IPS-18c (cell line): ENCODE measurements around the gene CDH26.
A peak's percentile ranks its signal among the peaks of the same experiment; 100 is the strongest.
"Not testable (repeated sequence)": the region's sequence is repeated elsewhere in the genome, so short reads cannot be mapped to it uniquely, and the experiment has no call there.

Experiments
- H3K4me3 ChIP-seq: 2 replicates; pipeline ENCODE4 v1.7.0; 2013; ENCODE audit warnings: low read depth, mild to moderate bottlenecking, low read length, moderate library complexity; ENCODE audit not compliant: insufficient read depth
- H3K9me3 ChIP-seq: one replicate; pipeline ENCODE4 v1.6.1; 2013; ENCODE audit warnings: mild to moderate bottlenecking, low read length, moderate library complexity; ENCODE audit not compliant: control insufficient read depth, insufficient read depth

The CDH26 gene

GRCh38 chr20:59939052-59939878 lies 19.0 kb upstream of the CDH26 start:
- Histone ChIP-seq H3K9me3 (no peaks in the 10 kb centered on the region), H3K4me3 (peak overlapping the region; percentile 84)

- Histone ChIP-seq H3K4me3 (peak overlapping the region; percentile 84), H3K9me3 (no peaks in the 10 kb centered on the region)
These were observed 18.4 kb upstream of the CDH26 start for GRCh38 chr20:59939879-59940128.

GRCh38 chr20:59940129-59940955 lies 17.9 kb upstream of the CDH26 start, which contains the start of the genes FAM217B and PPP1R3D:
TSS of gene FAM217B (plus strand) at chr20:59940389. CDS start at chr20:59943944, 3,555 bp downstream.
TSS of gene PPP1R3D (minus strand) at chr20:59940305. CDS start at chr20:59939931, 374 bp downstream.
- H3K9me3 ChIP-seq: no peaks in the 10 kb centered on the region

GRCh38 chr20:59940956-59941294 lies 17.3 kb upstream of the CDH26 start:
- H3K4me3 ChIP-seq: peak overlapping the region; percentile 84

More at GRCh38 chr20:59940129-59940955, 17.9 kb upstream of the CDH26 start, which contains the start of the genes FAM217B and PPP1R3D:
- H3K4me3 ChIP-seq: peak within 1 kb of the TSS; percentile 84

GRCh38 chr20:59942245-59942644 lies 16.0 kb upstream of the CDH26 start:
- no peak overlapping the region for H3K4me3 ChIP-seq
- no peaks in the 10 kb centered on the region for H3K9me3 ChIP-seq

More at GRCh38 chr20:59940956-59941294, 17.3 kb upstream of the CDH26 start:
- H3K9me3 ChIP-seq: no peaks in the 10 kb centered on the region

GRCh38 chr20:59944726-59945125 lies 13.5 kb upstream of the CDH26 start:
- Histone ChIP-seq H3K9me3 (no peaks in the 10 kb centered on the region), H3K4me3 (no peak overlapping the region)

- Histone ChIP-seq H3K4me3 (no peak overlapping the region), H3K9me3 (no peaks in the 10 kb centered on the region)
These were observed 13.0 kb upstream of the CDH26 start for GRCh38 chr20:59945175-59945574.

- no peak overlapping the region; the same call in 1 of the 2 replicates for H3K4me3 ChIP-seq
- H3K9me3 ChIP-seq: no peaks in the 10 kb centered on the region
These were observed 12.5 kb upstream of the CDH26 start for GRCh38 chr20:59945731-59946130.

- Histone ChIP-seq H3K4me3 (no peak overlapping the region), H3K9me3 (no peaks in the 10 kb centered on the region)
These were observed 10.8 kb upstream of the CDH26 start for GRCh38 chr20:59947376-59947775.

GRCh38 chr20:59948212-59948611 lies 10.0 kb upstream of the CDH26 start:
- Histone ChIP-seq H3K9me3 (no peaks in the 10 kb centered on the region), H3K4me3 (no peak overlapping the region)

- Histone ChIP-seq H3K9me3 (no peaks in the 10 kb centered on the region), H3K4me3 (no peak overlapping the region)
These were observed 9.1 kb upstream of the CDH26 start for GRCh38 chr20:59948828-59949720.

GRCh38 chr20:59949911-59950310 lies 8.3 kb upstream of the CDH26 start:
- H3K9me3 ChIP-seq: no peaks in the 10 kb centered on the region
- no peak overlapping the region for H3K4me3 ChIP-seq

- H3K9me3 ChIP-seq: no peaks in the 10 kb centered on the region
- H3K4me3 ChIP-seq: no peak overlapping the region
These were observed 3.5 kb upstream of the CDH26 start for GRCh38 chr20:59954718-59955117.

GRCh38 chr20:59955131-59955796 lies 3.0 kb upstream of the CDH26 start:
- Histone ChIP-seq H3K4me3 (no peak overlapping the region), H3K9me3 (no peaks in the 10 kb centered on the region)

- H3K9me3 ChIP-seq, H3K4me3 ChIP-seq: not testable (repeated sequence)
These were observed 655 bp upstream of the CDH26 start for GRCh38 chr20:59957568-59957967.

GRCh38 chr20:59958626-59959025 lies 403 bp downstream of the CDH26 start:
- no peaks in the 10 kb centered on the region for H3K9me3 ChIP-seq
- H3K4me3 ChIP-seq: no peak overlapping the region

- H3K9me3 ChIP-seq: no peaks in the 10 kb centered on the region
- H3K4me3 ChIP-seq: no peak overlapping the region
These were observed 3.2 kb downstream of the CDH26 start for GRCh38 chr20:59961423-59961822.
